Smooth muscle cell (in vitro differentiated cells): ENCODE measurements around the gene FLT4. TPM values are rescaled to one million over a fixed set of nuclear protein-coding genes. Genes with fewer than 3 reads are reported as not detected.

Source experiments
- DNase-seq: peaks from one replicate; lab custom pipeline; 2025; ENCODE audit not compliant: unreplicated experiment; lab: John Stamatoyannopoulos, UW
- H2AFZ ChIP-seq: fragments of 200-600 bp; sonication (generic); 2 replicates; pipeline ENCODE4 v1.6.0; 2016; ENCODE audit warnings: antibody characterized with exemption, low read depth, mild to moderate bottlenecking
- H3F3A ChIP-seq: fragments of 200-600 bp; sonication (generic); 2 replicates; pipeline ENCODE4 v1.6.0; 2017; ENCODE audit warnings: antibody characterized with exemption, low read depth
- H3K27ac ChIP-seq: fragments of 200-600 bp; sonication (generic); 2 replicates; pipeline ENCODE4 v1.5.1; 2016; ENCODE audit warnings: low read depth, mild to moderate bottlenecking
- H3K27me3 ChIP-seq: fragments of 200-600 bp; sonication (generic); 2 replicates; pipeline ENCODE4 v1.6.1; 2016; ENCODE audit warnings: low read depth, mild to moderate bottlenecking
- H3K36me3 ChIP-seq: fragments of 200-600 bp; sonication (generic); 2 replicates; pipeline ENCODE4 v1.5.1; 2016; ENCODE audit warnings: low read depth
- H3K4me1 ChIP-seq: fragments of 200-600 bp; sonication (generic); 2 replicates; pipeline ENCODE4 v1.5.1; 2016; ENCODE audit warnings: low read depth
- H3K4me2 ChIP-seq: fragments of 200-600 bp; sonication (generic); 2 replicates; pipeline ENCODE4 v1.6.0; 2016; ENCODE audit warnings: mild to moderate bottlenecking
- H3K4me3 ChIP-seq: fragments of 200-600 bp; sonication (generic); 2 replicates; pipeline ENCODE4 v1.5.1; 2016; ENCODE audit warnings: mild to moderate bottlenecking
- H3K79me2 ChIP-seq: fragments of 200-600 bp; sonication (generic); 2 replicates; pipeline ENCODE4 v1.6.0; 2016; ENCODE audit warnings: low read depth, mild to moderate bottlenecking
- H3K9ac ChIP-seq: fragments of 200-600 bp; sonication (generic); 2 replicates; pipeline ENCODE4 v1.6.0; 2016; ENCODE audit warnings: low read depth
- H3K9me3 ChIP-seq: fragments of 200-600 bp; sonication (generic); replicated peaks from 2 replicates; pipeline ENCODE4 v1.5.1; 2016; ENCODE audit warnings: low read depth
- H4K20me1 ChIP-seq: fragments of 200-600 bp; sonication (generic); 2 replicates; pipeline ENCODE4 v1.6.0; 2016; ENCODE audit warnings: low read depth
- CTCF ChIP-seq: fragments of 200-600 bp; sonication (generic); IDR thresholded peaks from 2 replicates; pipeline ENCODE4 v1.5.1; 2017; ENCODE audit warnings: borderline replicate concordance, mild to moderate bottlenecking, antibody characterized with exemption; ENCODE audit not compliant: insufficient read depth, poor library complexity, severe bottlenecking
- WGBS: methylation state at CpG from one replicate; pipeline ENCODE4 v1.1.7; 2016; ENCODE audit warnings: low lambda C conversion rate; 5-methylcytosine and 5-hydroxymethylcytosine counted together
- polyA plus RNA-seq: library from polyadenylated mRNA; unstranded; fragments of >200 nt; fragmentation: Nextera tagmentation; extraction: Ambion mirVana; gene quantifications from 2 replicates; pipeline ENCODE4 v1.2.1, GENCODE V29; 2016
- total RNA-seq: library from RNA; depleted of rRNA; stranded (reverse); fragments of >200 nt; gene quantifications from 2 replicates; pipeline ENCODE4 v1.2.3, GENCODE V29; 2014

FLT4 gene
- total and polyA plus RNA-seq, 2 experiments from 2014 or later = not detected

- WGBS = 9% methylated on average over 43 of the region's 60 CpGs
- H3K4me2 ChIP-seq = peak within 1 kb of the TSS; percentile 82
Observed at GRCh38 chr5:180591311-180591887, 58.0 kb downstream of the FLT4 start, which contains the start of gene SCGB3A1. SCGB3A1 (minus strand) TSS chr5:180591499; CDS start chr5:180591462, 37 bp downstream.

GRCh38 chr5:180590543-180591310, 58.7 kb downstream of the FLT4 start:
- no peak for DNase-seq
- H3K36me3 ChIP-seq = no peaks in the 10 kb centered on the region
- peak overlapping the region; percentile 34 for H3K4me3 ChIP-seq
- TF ChIP-seq CTCF = no peak
- no peak overlapping the region for H3K9ac ChIP-seq
- H3K4me2 ChIP-seq = peak overlapping the region; percentile 82
- 7% methylated on average over 54 of the region's 63 CpGs for WGBS
- no peaks in the 10 kb centered on the region for H3F3A ChIP-seq
- H3K9me3 ChIP-seq = no peaks in the 10 kb centered on the region
- H3K79me2 ChIP-seq = no peaks in the 10 kb centered on the region
- H3K27me3 ChIP-seq = peaks cover 75% of the 10 kb centered on the region
- H2AFZ ChIP-seq = no peak overlapping the region
- no peak overlapping the region for H3K27ac ChIP-seq
- peaks cover 13% of the 10 kb centered on the region for H3K4me1 ChIP-seq
- no peaks in the 10 kb centered on the region for H4K20me1 ChIP-seq

More at GRCh38 chr5:180591311-180591887, 58.0 kb downstream of the FLT4 start, which contains the start of gene SCGB3A1:
- H2AFZ ChIP-seq = no peak within 1 kb of the TSS
- no peaks in the 10 kb centered on the region for H3K36me3 ChIP-seq
- H3K4me3 ChIP-seq = peak within 1 kb of the TSS; percentile 34
- H3K79me2 ChIP-seq = no peaks in the 10 kb centered on the region
- H3K9ac ChIP-seq = no peak within 1 kb of the TSS
- TF ChIP-seq CTCF = no peak
- no peaks in the 10 kb centered on the region for H3F3A ChIP-seq
- no peak within 1 kb of the TSS for H3K27ac ChIP-seq
- peaks cover 69% of the 10 kb centered on the region for H3K27me3 ChIP-seq
- no peaks in the 10 kb centered on the region for H4K20me1 ChIP-seq
- DNase-seq = no peak
- H3K9me3 ChIP-seq = no peaks in the 10 kb centered on the region
- H3K4me1 ChIP-seq = peaks cover 13% of the 10 kb centered on the region

- no peak for DNase-seq
- no peaks in the 10 kb centered on the region for H4K20me1 ChIP-seq
- H3K9ac ChIP-seq = no peak overlapping the region
- no peak overlapping the region for H3K27ac ChIP-seq
- no peaks in the 10 kb centered on the region for H3K9me3 ChIP-seq
- H3K4me2 ChIP-seq = peak overlapping the region; percentile 82
- H3K4me3 ChIP-seq = peak overlapping the region; percentile 34
- peaks cover 13% of the 10 kb centered on the region for H3K4me1 ChIP-seq
- 26% methylated on average over 36 of the region's 44 CpGs for WGBS
- TF ChIP-seq CTCF = no peak
- H3F3A ChIP-seq = no peaks in the 10 kb centered on the region
- H2AFZ ChIP-seq = no peak overlapping the region
- H3K79me2 ChIP-seq = no peaks in the 10 kb centered on the region
- H3K36me3 ChIP-seq = no peaks in the 10 kb centered on the region
- peaks cover 75% of the 10 kb centered on the region for H3K27me3 ChIP-seq
Observed at GRCh38 chr5:180589771-180590542, 59.4 kb downstream of the FLT4 start.
